GM12891 (cell line): ENCODE results near the gene PRX.

Experiments used
- POLR2A ChIP-seq: IDR thresholded peaks from 2 replicates; pipeline ENCODE4 v1.6.1; 2011; ENCODE audit warnings: low read depth, low read length, control low read depth
- POLR2AphosphoS5 ChIP-seq: IDR thresholded peaks from 2 replicates; pipeline ENCODE4 v1.6.1; 2011; ENCODE audit warnings: low read depth, low read length, control low read depth
- POU2F2 ChIP-seq: IDR thresholded peaks from 2 replicates; pipeline ENCODE4 v1.6.1; 2011; ENCODE audit warnings: low read depth, mild to moderate bottlenecking, control low read depth, low read length, moderate library complexity
- TAF1 ChIP-seq: IDR thresholded peaks from 2 replicates; pipeline ENCODE4 v1.6.1; 2011; ENCODE audit warnings: low read depth, low read length, control low read depth

- TF ChIP-seq POLR2A (no peak), TAF1 (no peak), POU2F2 (no peak), POLR2AphosphoS5 (no peak)
These were observed 48.6 kb upstream of the PRX start for GRCh38 chr19:40461669-40462221.
